ENCODE data around the gene LRP5.

DNA sequence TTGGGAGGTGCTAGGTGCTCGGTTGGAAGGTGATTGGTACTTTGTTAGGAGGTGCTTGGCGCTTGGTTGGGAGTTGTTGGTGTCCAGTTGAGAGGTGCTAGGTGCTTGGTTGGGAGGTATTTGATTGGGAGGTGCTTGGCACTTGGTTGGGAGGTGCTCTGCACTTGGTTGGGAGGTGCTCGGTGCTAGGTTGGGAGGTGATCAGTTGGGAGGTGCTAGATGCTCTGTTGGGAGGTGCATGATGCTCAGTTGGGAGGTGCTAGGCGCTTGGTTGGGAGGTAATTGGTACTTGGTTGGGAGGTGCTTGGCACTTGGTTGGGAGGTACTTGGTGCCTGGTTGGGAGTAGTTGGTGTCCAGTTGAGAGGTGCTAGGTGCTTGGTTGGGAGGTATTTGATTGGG lies 40.2 kb downstream of the LRP5 start:
- no peak for TF ChIP-seq EZH2 (IDR thresholded peaks at IDR 0.05; ENCODE audit: borderline replicate concordance, low read depth, low read length, poor library complexity, severe bottlenecking)
- TF ChIP-seq, protein P1, sequence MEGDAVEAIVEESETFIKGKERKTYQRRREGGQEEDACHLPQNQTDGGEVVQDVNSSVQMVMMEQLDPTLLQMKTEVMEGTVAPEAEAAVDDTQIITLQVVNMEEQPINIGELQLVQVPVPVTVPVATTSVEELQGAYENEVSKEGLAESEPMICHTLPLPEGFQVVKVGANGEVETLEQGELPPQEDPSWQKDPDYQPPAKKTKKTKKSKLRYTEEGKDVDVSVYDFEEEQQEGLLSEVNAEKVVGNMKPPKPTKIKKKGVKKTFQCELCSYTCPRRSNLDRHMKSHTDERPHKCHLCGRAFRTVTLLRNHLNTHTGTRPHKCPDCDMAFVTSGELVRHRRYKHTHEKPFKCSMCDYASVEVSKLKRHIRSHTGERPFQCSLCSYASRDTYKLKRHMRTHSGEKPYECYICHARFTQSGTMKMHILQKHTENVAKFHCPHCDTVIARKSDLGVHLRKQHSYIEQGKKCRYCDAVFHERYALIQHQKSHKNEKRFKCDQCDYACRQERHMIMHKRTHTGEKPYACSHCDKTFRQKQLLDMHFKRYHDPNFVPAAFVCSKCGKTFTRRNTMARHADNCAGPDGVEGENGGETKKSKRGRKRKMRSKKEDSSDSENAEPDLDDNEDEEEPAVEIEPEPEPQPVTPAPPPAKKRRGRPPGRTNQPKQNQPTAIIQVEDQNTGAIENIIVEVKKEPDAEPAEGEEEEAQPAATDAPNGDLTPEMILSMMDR (conservative IDR thresholded peaks at IDR 0.05; ENCODE audit: low read depth, low read length), result no peak
